ENCODE measurements around the gene DNAJC1.

GRCh38 chr10:21989453-21990154, 13.9 kb downstream of the DNAJC1 start:
- TF ChIP-seq CTCF (optimal IDR thresholded peaks at IDR 0.05 in 1 of 3, IDR thresholded peaks at IDR 0.05 in 1 of 3, conservative IDR thresholded peaks at IDR 0.05 in 1 of 3; ENCODE audit: extremely low read depth in 1 of 3, insufficient read depth in 2 of 3, low read length in 3 of 3) (peak; percentile 59 to 61 (median 60)), EZH2 (IDR thresholded peaks at IDR 0.05; ENCODE audit: low read length) (no peak)
